K562 (cell line): ENCODE results near the gene PLA1A. TPM values are rescaled to one million over a fixed set of nuclear protein-coding genes. Genes with fewer than 3 reads are reported as not detected.

ENCODE experiments used
- ATAC-seq: fragments of 200-7000 bp; cut with Tn5 transposase; 3 replicates; pipeline ENCODE4 v1.9.1; 2020; ENCODE audit warnings: moderate library complexity
- BruUV-seq: library from RNA; stranded (reverse); fragments of 400-500 nt; replicated peaks from 2 replicates; lab custom pipeline; 2021; lab: Mats Ljungman, UMichigan
- CTCF ChIA-PET: fragments of 300-600 bp; formaldehyde crosslinking; extraction: SDS; loops from one replicate; lab custom pipeline; 2021; ENCODE audit warnings: low intra/inter-chr PET ratio; lab: Yijun Ruan, JAX
- POLR2A ChIA-PET: fragments of 300-600, 350-650 bp; sonication (Branson Sonifier 250); formaldehyde crosslinking; extraction: SDS; loops from one replicate; lab custom pipeline; 2021; ENCODE audit warnings: antibody characterized with exemption, inconsistent platforms; lab: Yijun Ruan, JAX
- DNase-seq, 4 experiments: peaks; one replicate each; pipeline versions ENCODE4 v3.0.0 to v3.0.0-alpha.2; 2011 to 2018; ENCODE audit warnings: low spot score in 3 of 4, mixed read lengths in 3 of 4; ENCODE audit errors: extremely low read depth in 1 of 4
- FAIRE-seq: peaks from 2 replicates; lab custom pipeline; 2011; peaks lifted over from hg19 to GRCh38; lab: Jason Lieb, UNC
- H2AFZ ChIP-seq: 2 replicates; pipeline ENCODE4 v1.6.0; 2011; ENCODE audit warnings: low read depth, low read length, control low read depth, inconsistent platforms
- H3K27ac ChIP-seq: fragments of 200-600 bp; 3 replicates; pipeline ENCODE4 v1.8.0; 2011; ENCODE audit warnings: low read depth, mild to moderate bottlenecking, control low read depth, inconsistent platforms, low read length, moderate library complexity, mixed read lengths; ENCODE audit errors: extremely low read depth
- H3K27me3 ChIP-seq, 2 experiments: fragments of 300-600 bp in 1 of 2; 2 replicates in 1 of 2; 3 replicates in 1 of 2; pipeline versions ENCODE4 v1.6.0 to v1.8.0; 2011; ENCODE audit warnings: inconsistent platforms in 2 of 2, low read length in 2 of 2, mild to moderate bottlenecking in 1 of 2, mixed read lengths in 1 of 2, moderate library complexity in 1 of 2; ENCODE audit not compliant: control insufficient read depth in 2 of 2, insufficient read depth in 2 of 2
- H3K36me3 ChIP-seq: fragments of 300-600 bp; 3 replicates; pipeline ENCODE4 v1.8.0; 2011; ENCODE audit warnings: mild to moderate bottlenecking, low read length, inconsistent platforms; ENCODE audit not compliant: control insufficient read depth, insufficient read depth
- H3K4me1 ChIP-seq, 2 experiments: fragments of 200-600 bp in 1 of 2; replicated peaks in 1 of 2; 2 replicates in 1 of 2; 3 replicates in 1 of 2; pipeline versions ENCODE4 v1.5.1 to v1.8.0; 2011; ENCODE audit warnings: inconsistent platforms in 2 of 2, low read length in 2 of 2, mild to moderate bottlenecking in 1 of 2, mixed read lengths in 1 of 2, moderate library complexity in 1 of 2; ENCODE audit not compliant: control insufficient read depth in 2 of 2, insufficient read depth in 2 of 2
- H3K4me2 ChIP-seq: 2 replicates; pipeline ENCODE4 v1.6.1; 2011; ENCODE audit warnings: low read length, control low read depth, inconsistent platforms, mixed read lengths; ENCODE audit not compliant: insufficient read depth
- H3K4me3 ChIP-seq: fragments of 200-600 bp; sonication (generic), shearing (Covaris generic); 2 replicates; pipeline ENCODE4 v1.5.1; 2016; ENCODE audit warnings: control low read depth, inconsistent platforms
- H3K79me2 ChIP-seq: fragments of 200-600 bp; 3 replicates; pipeline ENCODE4 v1.8.0; 2011; ENCODE audit warnings: low read length, inconsistent platforms; ENCODE audit not compliant: control insufficient read depth, insufficient read depth
- H3K9ac ChIP-seq, 2 experiments: 2 replicates each; pipeline versions ENCODE4 v1.6.0 to v1.6.1; 2011; ENCODE audit warnings: low read depth in 2 of 2, low read length in 2 of 2, control low read depth in 1 of 2, inconsistent platforms in 1 of 2, mild to moderate bottlenecking in 1 of 2, mixed read lengths in 1 of 2; ENCODE audit not compliant: insufficient read depth in 1 of 2
- H3K9me1 ChIP-seq: one replicate; pipeline ENCODE4 v1.6.0; 2011; ENCODE audit warnings: inconsistent platforms, mild to moderate bottlenecking, low read length, moderate library complexity; ENCODE audit not compliant: control insufficient read depth, insufficient read depth
- H3K9me3 ChIP-seq: replicated peaks from 2 replicates; pipeline ENCODE4 v1.5.1; 2011; ENCODE audit warnings: low read depth, low read length, inconsistent platforms; ENCODE audit not compliant: control insufficient read depth, insufficient read depth
- H4K20me1 ChIP-seq: replicated peaks from 2 replicates; pipeline ENCODE4 v1.6.1; 2011; ENCODE audit warnings: low read length, inconsistent platforms, mixed read lengths; ENCODE audit not compliant: control insufficient read depth, insufficient read depth
- C11orf30 ChIP-seq: fragments of 450-650 bp; IDR thresholded peaks from 2 replicates; pipeline ENCODE4 v1.6.1; 2016; ENCODE audit warnings: low read depth, mild to moderate bottlenecking
- CEBPB ChIP-seq: fragments of 450-650 bp; IDR thresholded peaks from 2 replicates; pipeline ENCODE4 v1.6.1; 2016; ENCODE audit warnings: missing genetic modification characterization, missing compliant biosample characterization
- DMBX1 ChIP-seq: fragments of 250-450 bp; sonication (Bioruptor Pico); IDR thresholded peaks from 2 replicates; pipeline ENCODE4 v1.8.0; 2022; ENCODE audit warnings: inconsistent platforms, mild to moderate bottlenecking, moderate library complexity, borderline replicate concordance
- MAFG ChIP-seq: fragments of 450-650 bp; conservative IDR thresholded peaks from 2 replicates; pipeline ENCODE4 v1.6.1; 2016; ENCODE audit warnings: missing genetic modification characterization, missing compliant biosample characterization
- MCM3 ChIP-seq: fragments of 450-650 bp; IDR thresholded peaks from 2 replicates; pipeline ENCODE4 v1.6.1; 2016
- PML ChIP-seq: IDR thresholded peaks from 2 replicates; pipeline ENCODE4 v1.6.1; 2012; ENCODE audit warnings: low read length, inconsistent platforms
- RBBP5 ChIP-seq: fragments of 200-600 bp; sonication (generic); IDR thresholded peaks from 2 replicates; pipeline ENCODE4 v1.6.1; 2012; ENCODE audit warnings: borderline replicate concordance, mild to moderate bottlenecking, low read length, control low read depth, inconsistent platforms; ENCODE audit not compliant: insufficient read depth, poor library complexity, severe bottlenecking
- RFX1 ChIP-seq: fragments of 450-650 bp; IDR thresholded peaks from 2 replicates; pipeline ENCODE4 v1.6.1; 2016; ENCODE audit warnings: mild to moderate bottlenecking, moderate library complexity
- TAF1 ChIP-seq: IDR thresholded peaks from 2 replicates; pipeline ENCODE4 v1.6.1; 2011; ENCODE audit warnings: mild to moderate bottlenecking, low read length, moderate library complexity; ENCODE audit not compliant: insufficient read depth, control insufficient read depth, severe bottlenecking; ENCODE audit errors: extremely low read depth
- ZNF282 ChIP-seq: sonication (generic); formaldehyde crosslinking; IDR thresholded peaks from 2 replicates; pipeline ENCODE4 v1.8.1; 2023; ENCODE audit warnings: missing genetic modification reagents
- ZNF551 ChIP-seq: fragments of 250-450 bp; sonication (Bioruptor Pico); IDR thresholded peaks from 2 replicates; pipeline ENCODE4 v1.5.0; 2021; ENCODE audit warnings: mild to moderate bottlenecking, moderate library complexity
- WGBS: fragments of 100-300 bp; shearing (Covaris generic); methylation state at CpG from one replicate; pipeline ENCODE4 v1.1.6; 2016; ENCODE audit warnings: low coverage, mixed read lengths; ENCODE audit not compliant: insufficient coverage; ENCODE audit errors: missing lambda C conversion rate; 5-methylcytosine and 5-hydroxymethylcytosine counted together
- in situ Hi-C: fragments of 300-500 bp; cut with MboI; formaldehyde crosslinking; loops from 4 replicates; pipeline ENCODE4 v1.15.0; 2018; ENCODE audit warnings: inconsistent platforms, mixed read lengths
- intact Hi-C: fragments of 100-400 bp; cut with micrococcal nuclease; formaldehyde crosslinking; loops from 2 replicates; pipeline ENCODE4 v1.14.2; 2022
- polyA plus RNA-seq, 8 experiments: library from polyadenylated mRNA; depleted of rRNA in 4 of 8; stranded (reverse) in 5 of 8; unstranded in 3 of 8; fragments of >200 nt; fragmentation: Nextera tagmentation in 2 of 8; fragmentation: Illumina TruSeq in 1 of 8; extraction: Ambion mirVana in 2 of 8; extraction: Trizol in 1 of 8; gene quantifications; 2 replicates each; pipeline versions ENCODE4 v1.2.1 to v1.2.3, GENCODE V29; 2011 to 2014; ENCODE audit warnings: inconsistent platforms in 1 of 8, missing spikeins in 1 of 8
- total RNA-seq, 7 experiments: library from RNA; depleted of rRNA in 6 of 7; stranded (reverse); fragments of >200 nt in 6 of 7; fragmentation: Illumina TruSeq in 2 of 7; extraction: Trizol in 2 of 7; gene quantifications; 2 replicates each; pipeline versions ENCODE4 v1.2.1 to v1.2.3, GENCODE V29; 2011 to 2021; ENCODE audit warnings: low replicate concordance in 1 of 7
- TF ChIP-seq, protein P1 (sequence below): sonication (generic); formaldehyde crosslinking; IDR thresholded peaks from 2 replicates; pipeline ENCODE4 v1.8.0; 2022; ENCODE audit warnings: mild to moderate bottlenecking, missing genetic modification reagents

PLA1A gene
- total and polyA plus RNA-seq, 9 of the 15 experiments (the other 6 are each of a cell fraction or from before 2014, with no cell fraction given) = not detected

- Histone ChIP-seq H3K36me3 (peaks cover 50% of the 10 kb centered on the region), H3K4me3 (no peak overlapping the region), H3K27me3 (no peaks in the 10 kb centered on the region), H2AFZ (no peak overlapping the region), H3K9me3 (no peaks in the 10 kb centered on the region), H3K27ac (no peak overlapping the region), H3K79me2 (peaks cover 17% of the 10 kb centered on the region), H4K20me1 (no peaks in the 10 kb centered on the region), H3K9ac (no peak overlapping the region), H3K4me1 (peaks cover 0 to 7% of the 10 kb centered on the region in 2 experiments; a peak in 3 of 5 replicates), H3K4me2 (no peak overlapping the region), H3K9me1 (no peaks in the 10 kb centered on the region)
- ATAC-seq = no peak
- ChIA-PET POLR2A (no interaction called here), CTCF (no interaction called here)
- WGBS = 53% methylated on average over 2 of the region's 2 CpGs
- intact Hi-C loops (no loop called here), in situ Hi-C loops (no loop called here)
- no peak for FAIRE-seq
- TF ChIP-seq C11orf30 = no peak
- no peak for TF ChIP-seq RBBP5
- TF ChIP-seq MCM3 = no peak
- no peak for TF ChIP-seq MAFG
- TF ChIP-seq RFX1 = no peak
- no peak for TF ChIP-seq CEBPB
- no peak for TF ChIP-seq TAF1
- TF ChIP-seq, protein P1, sequence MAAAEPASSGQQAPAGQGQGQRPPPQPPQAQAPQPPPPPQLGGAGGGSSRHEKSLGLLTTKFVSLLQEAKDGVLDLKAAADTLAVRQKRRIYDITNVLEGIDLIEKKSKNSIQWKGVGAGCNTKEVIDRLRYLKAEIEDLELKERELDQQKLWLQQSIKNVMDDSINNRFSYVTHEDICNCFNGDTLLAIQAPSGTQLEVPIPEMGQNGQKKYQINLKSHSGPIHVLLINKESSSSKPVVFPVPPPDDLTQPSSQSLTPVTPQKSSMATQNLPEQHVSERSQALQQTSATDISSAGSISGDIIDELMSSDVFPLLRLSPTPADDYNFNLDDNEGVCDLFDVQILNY (CRISPR knock-in tag) = no peak
- no peak for TF ChIP-seq DMBX1
- TF ChIP-seq ZNF551 (CRISPR knock-in tag) = no peak
- no peak for TF ChIP-seq ZNF282 (CRISPR knock-in tag)
- TF ChIP-seq PML = no peak
- BruUV-seq = no TSS peak
- DNase-seq = no peak
These were observed 75.1 kb downstream of the PLA1A start for GRCh38 chr3:119672776-119673175.
